Thyroid gland (tissue), 4 donors: ENCODE measurements around the gene ERCC6L2. TPM values are rescaled to one million over a fixed set of nuclear protein-coding genes. Genes with fewer than 3 reads are reported as not detected.

Experiments
- DNase-seq, 2 donors: peaks; one replicate each; pipeline ENCODE4 v3.0.0-alpha.2; 2019
- H3K27ac ChIP-seq, 3 donors: fragments of 200-600 bp; sonication (generic); 1 replicate in 2 of 3; 2 replicates in 1 of 3; pipeline ENCODE4 v1.5.1; 2016 to 2019; ENCODE audit warnings: mild to moderate bottlenecking in 1 of 3, moderate library complexity in 1 of 3
- H3K27me3 ChIP-seq: fragments of 200-600 bp; sonication (generic); one replicate; pipeline ENCODE4 v1.5.1; 2019
- H3K36me3 ChIP-seq, 2 donors: fragments of 200-600 bp; sonication (generic); one replicate each; pipeline ENCODE4 v1.5.1; 2016 to 2019
- H3K4me1 ChIP-seq, 2 donors: fragments of 200-600 bp; sonication (generic); one replicate each; pipeline ENCODE4 v1.5.1; 2017 to 2019
- H3K4me3 ChIP-seq, 3 donors: fragments of 200-600 bp; sonication (generic); replicated peaks in 1 of 3; 1 replicate in 2 of 3; 2 replicates in 1 of 3; pipeline ENCODE4 v1.5.1; 2016; ENCODE audit warnings: mild to moderate bottlenecking in 1 of 3
- H3K9me3 ChIP-seq: fragments of 200-600 bp; sonication (generic); one replicate; pipeline ENCODE4 v1.5.1; 2017
- CTCF ChIP-seq, 6 experiments: fragments of 200-600 bp in 3 of 6; fragments of 450-650 bp in 3 of 6; sonication (generic) in 3 of 6; IDR thresholded peaks; one replicate each; pipeline ENCODE4 v1.5.1; 2016 to 2019; ENCODE audit warnings: antibody characterized with exemption in 6 of 6, mild to moderate bottlenecking in 2 of 6, inconsistent platforms in 1 of 6, moderate library complexity in 1 of 6
- POLR2A ChIP-seq, 2 donors: fragments of 450-650 bp; IDR thresholded peaks; one replicate each; pipeline ENCODE4 v1.6.1; 2017; ENCODE audit warnings: antibody characterized with exemption in 2 of 2, mild to moderate bottlenecking in 2 of 2, moderate library complexity in 1 of 2
- WGBS, 2 donors: methylation state at CpG; one replicate each; pipeline ENCODE4 v1.1.5; 2017; 5-methylcytosine and 5-hydroxymethylcytosine counted together
- intact Hi-C: fragments of 100-400 bp; cut with DNase I; formaldehyde crosslinking; loops from one replicate; pipeline ENCODE4 v1.15.1; 2023
- total RNA-seq, 4 donors: library from RNA; depleted of rRNA; stranded (reverse); fragments of >200 nt; gene quantifications; one replicate each; pipeline ENCODE4 v1.2.3, GENCODE V29; 2016

ERCC6L2 gene
- total RNA-seq, 4 donors from 2014 or later: 90.6 to 130 (median 95.3) TPM

- H3K36me3 ChIP-seq: peaks cover 0 to 12% of the 10 kb centered on the region in 2 donors
- no peaks in the 10 kb centered on the region for H3K9me3 ChIP-seq
- TF ChIP-seq CTCF (IDR thresholded peaks at IDR 0.05) (no peak), POLR2A (IDR thresholded peaks at IDR 0.05) (no peak)
- no peaks in the 10 kb centered on the region for H3K4me1 ChIP-seq
- no peak overlapping the region for H3K4me3 ChIP-seq
- intact Hi-C loops: no loop called here
- DNase-seq: no peak
- H3K27ac ChIP-seq: no peak overlapping the region
- H3K27me3 ChIP-seq: no peaks in the 10 kb centered on the region
Observed at GRCh38 chr9:95912773-95913172, 37.3 kb downstream of the ERCC6L2 start.

GRCh38 chr9:95920017-95920416 lies 44.5 kb downstream of the ERCC6L2 start:
- Histone ChIP-seq H3K27me3 (no peaks in the 10 kb centered on the region), H3K36me3 (peaks cover 9 to 12% of the 10 kb centered on the region in 2 donors), H3K4me1 (no peaks in the 10 kb centered on the region), H3K4me3 (no peak overlapping the region), H3K9me3 (no peaks in the 10 kb centered on the region), H3K27ac (no peak overlapping the region)
- TF ChIP-seq POLR2A (IDR thresholded peaks at IDR 0.05) (no peak), CTCF (IDR thresholded peaks at IDR 0.05) (no peak)
- DNase-seq: no peak
- intact Hi-C loops: no loop called here
- 95 to 96% methylated on average over 2 of the region's 2 CpGs for WGBS, 2 donors

GRCh38 chr9:95923794-95924193 lies 48.3 kb downstream of the ERCC6L2 start:
- H3K4me3 ChIP-seq: no peak overlapping the region
- peaks cover 0 to 14% of the 10 kb centered on the region in 2 donors for H3K36me3 ChIP-seq
- no peaks in the 10 kb centered on the region for H3K9me3 ChIP-seq
- whole genome bisulfite sequencing, 2 donors: 79 to 92% methylated on average over 2 of the region's 2 CpGs
- intact Hi-C loops: no loop called here
- H3K4me1 ChIP-seq: peaks cover 0 to 3% of the 10 kb centered on the region in 2 donors
- TF ChIP-seq POLR2A (IDR thresholded peaks at IDR 0.05) (no peak), CTCF (IDR thresholded peaks at IDR 0.05) (no peak)
- H3K27me3 ChIP-seq: no peaks in the 10 kb centered on the region
- DNase-seq: no peak
- H3K27ac ChIP-seq: no peak overlapping the region

GRCh38 chr9:95924987-95925386 lies 49.5 kb downstream of the ERCC6L2 start:
- Histone ChIP-seq H3K27me3 (no peaks in the 10 kb centered on the region), H3K4me1 (peaks cover 0 to 3% of the 10 kb centered on the region in 2 donors), H3K9me3 (no peaks in the 10 kb centered on the region), H3K36me3 (peaks cover 3 to 17% of the 10 kb centered on the region in 2 donors), H3K27ac (no peak overlapping the region), H3K4me3 (no peak overlapping the region)
- no peak for TF ChIP-seq CTCF (IDR thresholded peaks at IDR 0.05)
- no peak for TF ChIP-seq POLR2A (IDR thresholded peaks at IDR 0.05)
- no peak for DNase-seq
- intact Hi-C loops: no loop called here
- 86 to 90% methylated on average over 1 of the region's 1 CpG for WGBS, 2 donors

GRCh38 chr9:95927271-95928004 lies 51.9 kb downstream of the ERCC6L2 start:
- Histone ChIP-seq H3K36me3 (peaks cover 3 to 12% of the 10 kb centered on the region in 2 donors), H3K4me3 (no peak overlapping the region), H3K27me3 (no peaks in the 10 kb centered on the region), H3K4me1 (peaks cover 0 to 3% of the 10 kb centered on the region in 2 donors), H3K27ac (no peak overlapping the region), H3K9me3 (no peaks in the 10 kb centered on the region)
- TF ChIP-seq CTCF (IDR thresholded peaks at IDR 0.05) (no peak), POLR2A (IDR thresholded peaks at IDR 0.05) (no peak)
- intact Hi-C loops: no loop called here
- DNase-seq: no peak
